SU-DHL-6 (cell line): ENCODE measurements around the gene CPNE1.

Experiments used
- CTCF ChIP-seq: fragments of 200-600 bp; sonication (generic); IDR thresholded peaks from one replicate; pipeline ENCODE4 v1.5.1; 2017; ENCODE audit warnings: antibody characterized with exemption, mild to moderate bottlenecking, low read length, moderate library complexity; ENCODE audit not compliant: insufficient read depth, poor library complexity, severe bottlenecking
- EZH2phosphoT487 ChIP-seq: fragments of 200-600 bp; sonication (generic), shearing (Covaris generic); conservative IDR thresholded peaks from 2 replicates; pipeline ENCODE4 v1.6.1; 2018; ENCODE audit warnings: mild to moderate bottlenecking, antibody characterized with exemption, low read length, moderate library complexity, mixed read lengths

GRCh38 chr20:35673884-35674283, 9.2 kb upstream of the CPNE1 start:
- no peak for TF ChIP-seq CTCF
- no peak for TF ChIP-seq EZH2phosphoT487
